ENCODE results near the gene DYNC1I1. TPM values are rescaled to one million over a fixed set of nuclear protein-coding genes. Genes with fewer than 3 reads are reported as not detected.

The DYNC1I1 gene
- polyA plus RNA-seq, 1 experiment = 0.11 TPM

DNA sequence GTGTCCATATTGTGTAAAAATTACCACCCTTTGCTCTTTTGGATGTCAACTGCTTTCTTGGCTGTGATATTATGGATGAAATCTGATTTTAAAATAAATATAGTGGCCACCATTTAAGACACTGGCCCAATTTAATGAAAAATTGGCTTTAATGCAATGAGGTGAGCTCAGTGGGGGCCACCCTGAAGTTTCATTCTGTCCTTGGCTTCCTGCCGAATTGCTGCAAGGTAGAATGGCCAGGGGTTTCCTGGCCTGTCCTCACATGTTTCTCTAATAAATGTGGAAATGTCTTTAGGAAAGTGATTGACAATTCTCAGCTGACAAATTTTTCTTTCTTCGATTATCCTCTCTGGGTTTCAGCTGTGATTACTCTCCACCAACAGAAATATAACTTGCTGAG lies 36.0 kb downstream of the DYNC1I1 start:
- Histone ChIP-seq H3K4me3 (ENCODE audit: low read depth, low read length) (no peak overlapping the region), H3K27me3 (ENCODE audit: control insufficient read depth, insufficient read depth, low read length) (no peaks in the 10 kb centered on the region), H3K36me3 (ENCODE audit: control insufficient read depth, insufficient read depth, low read length) (no peaks in the 10 kb centered on the region)
- CTCF ChIA-PET = interaction anchor here (1.1 to 1.2 kb wide), 2 partner anchors 9 to 13 kb away, joined by 4 read pairs; no protein-coding TSS in a partner anchor
- DNase-seq (ENCODE audit: low read depth) = no peak
- POLR2A ChIA-PET = no interaction called here
- TF ChIP-seq, protein P1, sequence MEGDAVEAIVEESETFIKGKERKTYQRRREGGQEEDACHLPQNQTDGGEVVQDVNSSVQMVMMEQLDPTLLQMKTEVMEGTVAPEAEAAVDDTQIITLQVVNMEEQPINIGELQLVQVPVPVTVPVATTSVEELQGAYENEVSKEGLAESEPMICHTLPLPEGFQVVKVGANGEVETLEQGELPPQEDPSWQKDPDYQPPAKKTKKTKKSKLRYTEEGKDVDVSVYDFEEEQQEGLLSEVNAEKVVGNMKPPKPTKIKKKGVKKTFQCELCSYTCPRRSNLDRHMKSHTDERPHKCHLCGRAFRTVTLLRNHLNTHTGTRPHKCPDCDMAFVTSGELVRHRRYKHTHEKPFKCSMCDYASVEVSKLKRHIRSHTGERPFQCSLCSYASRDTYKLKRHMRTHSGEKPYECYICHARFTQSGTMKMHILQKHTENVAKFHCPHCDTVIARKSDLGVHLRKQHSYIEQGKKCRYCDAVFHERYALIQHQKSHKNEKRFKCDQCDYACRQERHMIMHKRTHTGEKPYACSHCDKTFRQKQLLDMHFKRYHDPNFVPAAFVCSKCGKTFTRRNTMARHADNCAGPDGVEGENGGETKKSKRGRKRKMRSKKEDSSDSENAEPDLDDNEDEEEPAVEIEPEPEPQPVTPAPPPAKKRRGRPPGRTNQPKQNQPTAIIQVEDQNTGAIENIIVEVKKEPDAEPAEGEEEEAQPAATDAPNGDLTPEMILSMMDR (IDR thresholded peaks at IDR 0.05; ENCODE audit: insufficient read depth, low read depth, low read length) = no peak

DNA sequence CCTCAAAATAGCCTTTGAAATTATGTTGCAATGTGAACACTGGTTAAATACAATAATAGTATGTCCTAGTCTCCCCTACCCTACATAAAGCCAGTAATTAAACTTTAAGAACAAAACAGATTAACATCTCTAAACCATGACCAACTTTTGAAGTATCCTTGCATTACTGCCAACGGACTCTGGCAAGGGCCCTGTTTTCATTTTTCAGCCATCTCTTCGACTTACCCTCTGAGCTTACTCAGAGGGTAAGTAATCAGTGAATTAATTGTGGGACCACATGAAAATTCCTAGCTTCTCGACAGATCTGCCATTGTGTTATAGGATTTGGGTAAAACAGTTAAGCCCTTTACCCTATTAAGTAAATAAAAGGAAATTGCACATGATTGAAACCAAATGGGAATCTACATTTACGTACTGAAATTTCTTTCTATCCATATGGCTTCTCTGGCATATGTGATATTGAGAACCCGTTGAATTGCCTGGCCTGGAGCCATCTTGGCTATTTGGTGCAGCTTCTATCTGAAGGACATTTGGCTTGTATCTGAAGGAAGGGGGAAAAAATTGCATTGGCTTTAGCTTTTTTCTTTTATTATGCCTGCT lies 39.6 kb downstream of the DYNC1I1 start:
- no peaks in the 10 kb centered on the region for H3K36me3 ChIP-seq (ENCODE audit: control insufficient read depth, insufficient read depth, low read length)
- DNase-seq (ENCODE audit: low read depth) = no peak
- TF ChIP-seq, protein P1 (IDR thresholded peaks at IDR 0.05; ENCODE audit: insufficient read depth, low read depth, low read length) = no peak
- H3K4me3 ChIP-seq (ENCODE audit: low read depth, low read length) = no peak overlapping the region
- H3K27me3 ChIP-seq (ENCODE audit: control insufficient read depth, insufficient read depth, low read length) = no peaks in the 10 kb centered on the region
- ChIA-PET POLR2A (no interaction called here), CTCF (no interaction called here)

DNA sequence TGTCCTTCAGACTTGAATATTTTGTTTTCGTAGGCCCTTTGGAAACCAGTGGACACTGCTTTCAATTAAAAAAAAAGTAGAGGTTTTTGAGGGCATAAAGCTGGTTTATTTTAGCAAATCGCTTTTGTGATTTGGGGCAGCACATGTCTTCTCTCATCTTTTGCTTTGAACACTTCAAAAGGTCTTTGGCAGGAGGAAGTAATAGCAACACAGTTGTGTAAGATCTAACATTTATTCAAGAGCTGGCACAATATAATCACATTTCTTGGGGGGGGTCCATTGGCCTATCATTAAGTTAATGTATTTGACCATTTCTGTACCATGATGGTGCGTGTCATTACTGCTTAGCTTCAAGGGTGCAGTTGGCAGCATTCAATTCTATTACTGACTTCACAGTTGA lies 42.4 kb downstream of the DYNC1I1 start:
- Histone ChIP-seq H3K4me3 (ENCODE audit: low read depth, low read length) (no peak overlapping the region), H3K36me3 (ENCODE audit: control insufficient read depth, insufficient read depth, low read length) (no peaks in the 10 kb centered on the region), H3K27me3 (ENCODE audit: control insufficient read depth, insufficient read depth, low read length) (no peaks in the 10 kb centered on the region)
- ChIA-PET CTCF (interaction anchor here (1.5 kb wide), 1 partner anchor 16 kb away, joined by 4 read pairs; no protein-coding TSS in a partner anchor), POLR2A (no interaction called here)
- DNase-seq (ENCODE audit: low read depth) = no peak
- TF ChIP-seq, protein P1 (IDR thresholded peaks at IDR 0.05; ENCODE audit: insufficient read depth, low read depth, low read length) = no peak

DNA sequence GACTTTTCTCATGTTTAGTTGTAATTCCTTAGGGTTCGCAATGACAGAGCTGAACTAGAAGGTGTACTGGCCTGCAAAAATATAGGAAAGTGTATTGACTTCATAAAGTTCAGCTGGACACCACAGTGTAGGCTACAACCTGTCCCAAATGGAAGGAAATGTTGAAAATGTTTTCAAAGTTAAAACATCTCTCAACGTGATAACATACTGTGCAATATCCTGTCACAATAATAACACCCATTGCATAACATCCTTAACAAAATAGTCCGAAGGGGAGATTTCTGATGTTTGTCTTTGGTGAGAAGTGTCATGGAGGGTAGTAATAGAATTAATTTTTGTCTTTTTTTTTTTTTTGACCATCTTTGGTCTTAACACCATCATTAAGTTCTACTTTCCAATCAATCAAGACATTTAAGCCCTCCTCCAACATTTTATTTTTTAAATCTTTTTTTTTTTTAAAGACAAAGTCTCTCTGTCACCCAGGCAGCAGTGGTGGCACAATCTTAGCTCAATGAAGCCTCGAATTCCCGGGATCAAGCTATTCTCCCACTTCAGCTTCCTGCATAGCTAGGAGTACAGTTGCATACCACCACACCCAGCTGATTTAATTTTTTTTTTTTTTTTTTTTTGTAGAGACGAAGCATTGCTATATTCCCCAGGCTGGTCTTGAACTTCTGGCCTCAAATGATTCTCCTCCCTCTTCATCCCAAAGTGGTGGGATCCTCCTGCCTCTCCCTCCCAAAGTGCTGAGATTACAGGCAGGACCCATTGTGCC lies 45.7 kb downstream of the DYNC1I1 start:
- Histone ChIP-seq H3K27me3 (ENCODE audit: control insufficient read depth, insufficient read depth, low read length) (no peaks in the 10 kb centered on the region), H3K4me3 (ENCODE audit: low read depth, low read length) (no peak overlapping the region), H3K36me3 (ENCODE audit: control insufficient read depth, insufficient read depth, low read length) (no peaks in the 10 kb centered on the region)
- CTCF ChIA-PET = interaction anchor here (1.0 kb wide), 1 partner anchor 23 kb away, joined by 3 read pairs; no protein-coding TSS in a partner anchor
- TF ChIP-seq, protein P1 (IDR thresholded peaks at IDR 0.05; ENCODE audit: insufficient read depth, low read depth, low read length) = no peak
- DNase-seq (ENCODE audit: low read depth) = no peak
- POLR2A ChIA-PET = no interaction called here

DNA sequence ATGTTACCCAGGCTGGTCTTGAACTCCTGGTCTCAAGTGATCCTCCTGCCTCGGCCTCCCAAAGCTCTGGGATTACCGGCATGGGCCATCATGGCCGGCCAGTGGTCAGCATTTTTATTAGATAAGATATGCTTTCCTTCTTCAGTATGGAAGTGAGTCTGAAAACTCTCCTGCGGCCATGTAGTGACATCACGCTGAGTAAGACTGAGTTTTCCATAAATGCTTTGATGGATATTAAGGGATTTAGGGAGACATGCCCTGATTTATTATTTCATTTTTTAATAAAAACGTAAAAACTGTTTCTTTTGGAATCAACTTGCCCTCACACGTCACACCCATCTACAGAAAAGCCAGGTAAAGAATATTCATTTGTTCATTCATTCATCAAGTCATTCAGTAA lies 48.4 kb downstream of the DYNC1I1 start:
- Histone ChIP-seq H3K36me3 (ENCODE audit: control insufficient read depth, insufficient read depth, low read length) (no peaks in the 10 kb centered on the region), H3K27me3 (ENCODE audit: control insufficient read depth, insufficient read depth, low read length) (no peaks in the 10 kb centered on the region), H3K4me3 (ENCODE audit: low read depth, low read length) (no peak overlapping the region)
- DNase-seq (ENCODE audit: low read depth) = no peak
- POLR2A ChIA-PET = no interaction called here
- CTCF ChIA-PET = no interaction called here
- TF ChIP-seq, protein P1 (IDR thresholded peaks at IDR 0.05; ENCODE audit: insufficient read depth, low read depth, low read length) = no peak
